ENCODE data around the gene ELFN1. TPM values are rescaled to one million over a fixed set of nuclear protein-coding genes. Genes with fewer than 3 reads are reported as not detected.
A peak's percentile ranks its signal among the peaks of the same experiment; 100 is the strongest.

The ELFN1 gene
- total RNA-seq: under 1 TPM; 0.20 to 0.94 (median 0.73) TPM
- under 1 TPM; 0.53 to 0.82 TPM for polyA plus RNA-seq

- no peak for FAIRE-seq
- 1 to 2% methylated on average over 44 to 106 of the region's 110 CpGs for WGBS, 2 donors
- Histone ChIP-seq H3K4me1 (peaks cover 3 to 6% (median 5%) of the 10 kb centered on the region in 3 donors), H3K27ac (no peak within 1 kb of the TSS), H3K4me3 (peak within 1 kb of the TSS in 3 of 4 donors; percentile 18 to 46 (median 32)), H3K9me3 (no peaks in the 10 kb centered on the region), H3K27me3 (peaks cover 0 to 26% (median 1%) of the 10 kb centered on the region in 4 donors), H3K36me3 (no peaks in the 10 kb centered on the region)
- DNase-seq: peak in 5 of 6 donors; percentile 14 to 74 (median 58)
- ATAC-seq: peak; percentile 9 to 49 (median 31)
- no peak for TF ChIP-seq CTCF (IDR thresholded peaks at IDR 0.05)
- intact Hi-C loops (cut with DNase I): loop anchor here in 1 of 3 donors (10.0 kb wide), 1 partner anchor 545 kb away; no protein-coding TSS in a partner anchor
Observed at GRCh38 chr7:1669954-1670893, at the start of gene ELFN1. TSS of gene ELFN1 (plus strand) at chr7:1670277. CDS start at chr7:1744597, 74,320 bp downstream.

DNA sequence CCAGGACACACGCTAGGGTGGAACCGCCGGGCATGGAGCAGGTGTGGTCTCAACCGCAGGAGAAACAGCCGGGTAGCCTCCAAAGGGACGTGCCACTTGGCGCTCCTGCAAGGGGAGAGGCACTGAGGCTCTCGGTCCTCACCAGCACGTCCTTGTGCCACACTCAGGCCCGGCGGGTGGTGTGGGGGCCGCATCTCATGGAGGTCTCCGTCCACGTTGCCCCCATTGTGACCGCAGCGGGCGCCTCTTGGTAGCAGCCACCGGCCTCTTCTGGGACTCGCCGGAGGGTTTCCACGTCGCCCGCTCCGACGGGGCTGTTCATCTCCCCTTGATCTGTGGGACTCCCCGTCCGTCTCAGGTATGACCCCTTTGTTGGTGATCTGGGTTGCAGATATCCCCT, 49.2 kb upstream of the ELFN1 start:
- no peaks in the 10 kb centered on the region for H3K9me3 ChIP-seq
- no peak for TF ChIP-seq CTCF (IDR thresholded peaks at IDR 0.05)
- WGBS, 2 donors: 80 to 87% methylated on average over 27 of the region's 27 CpGs
- ATAC-seq (no peak), DNase-seq (no peak), FAIRE-seq (no peak)
- no peaks in the 10 kb centered on the region for H3K27me3 ChIP-seq
- no peaks in the 10 kb centered on the region for H3K4me1 ChIP-seq
- intact Hi-C loops (cut with DNase I): no loop called here
- H3K27ac ChIP-seq: no peak overlapping the region
- no peak overlapping the region for H3K4me3 ChIP-seq
- no peaks in the 10 kb centered on the region for H3K36me3 ChIP-seq

DNA sequence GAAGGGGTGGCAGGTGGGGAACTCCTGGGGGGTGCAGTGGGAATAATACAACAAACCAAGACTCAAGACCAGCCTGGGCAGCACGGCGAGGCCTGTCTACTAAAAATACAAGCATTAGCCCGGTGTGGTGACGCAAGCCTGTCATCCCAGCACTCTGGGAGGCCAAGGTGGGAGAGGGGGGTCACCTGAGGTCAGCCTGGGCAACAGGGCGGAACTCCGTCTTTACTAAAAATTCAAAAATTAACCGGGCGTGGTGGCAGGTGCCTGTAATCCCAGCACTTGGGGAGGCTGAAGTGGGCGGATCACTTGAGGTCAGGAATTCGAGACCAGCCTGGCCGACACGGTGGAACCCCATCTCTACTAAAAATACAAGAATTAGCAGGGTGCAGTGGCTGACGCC, 48.4 kb upstream of the ELFN1 start:
- 78 to 84% methylated on average over 13 of the region's 13 CpGs for WGBS, 2 donors
- DNase-seq: no peak
- no peaks in the 10 kb centered on the region for H3K27me3 ChIP-seq
- no peaks in the 10 kb centered on the region for H3K9me3 ChIP-seq
- no peak for TF ChIP-seq CTCF (IDR thresholded peaks at IDR 0.05)
- no peaks in the 10 kb centered on the region for H3K36me3 ChIP-seq
- ATAC-seq: no peak
- intact Hi-C loops (cut with DNase I): no loop called here
- no peak overlapping the region for H3K4me3 ChIP-seq
- no peaks in the 10 kb centered on the region for H3K4me1 ChIP-seq
- no peak overlapping the region for H3K27ac ChIP-seq
- FAIRE-seq: no peak

DNA sequence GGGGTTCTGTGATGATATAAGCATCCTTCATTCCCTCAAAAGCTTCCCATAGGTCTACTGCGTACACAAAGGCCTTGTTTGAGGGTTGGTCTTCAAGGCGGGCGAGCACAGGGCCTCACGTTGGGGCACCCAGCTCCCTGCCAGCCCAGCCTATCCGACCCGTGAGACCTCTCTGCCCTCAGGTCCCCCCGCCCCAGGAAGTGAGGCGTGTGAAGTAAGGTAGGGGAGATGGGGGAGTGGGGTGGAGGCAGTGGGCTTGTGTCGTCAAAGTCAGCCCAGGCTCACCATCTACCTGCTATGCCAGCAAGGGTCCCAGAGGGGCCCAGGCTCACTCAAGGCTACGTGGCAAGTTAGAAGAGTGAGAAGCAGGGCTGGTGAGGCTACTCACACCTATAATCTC, 47.6 kb upstream of the ELFN1 start:
- no peak for TF ChIP-seq CTCF (IDR thresholded peaks at IDR 0.05)
- Histone ChIP-seq H3K4me3 (no peak overlapping the region), H3K27me3 (no peaks in the 10 kb centered on the region), H3K4me1 (no peaks in the 10 kb centered on the region), H3K9me3 (no peaks in the 10 kb centered on the region), H3K27ac (no peak overlapping the region), H3K36me3 (no peaks in the 10 kb centered on the region)
- FAIRE-seq: no peak
- no peak for ATAC-seq
- WGBS, 2 donors: 73 to 81% methylated on average over 10 of the region's 10 CpGs
- intact Hi-C loops (cut with DNase I): no loop called here
- no peak for DNase-seq

GRCh38 chr7:1623810-1624209, 46.3 kb upstream of the ELFN1 start:
- Histone ChIP-seq H3K4me1 (no peaks in the 10 kb centered on the region), H3K27me3 (no peaks in the 10 kb centered on the region), H3K4me3 (no peak overlapping the region), H3K36me3 (no peaks in the 10 kb centered on the region), H3K27ac (no peak overlapping the region), H3K9me3 (no peaks in the 10 kb centered on the region)
- no peak for FAIRE-seq
- no peak for DNase-seq
- intact Hi-C loops (cut with DNase I): no loop called here
- ATAC-seq: no peak
- no peak for TF ChIP-seq CTCF (IDR thresholded peaks at IDR 0.05)
- WGBS, 2 donors: 68 to 76% methylated on average over 13 of the region's 13 CpGs
